Measurements from ENCODE around the gene KIF12.

DNA sequence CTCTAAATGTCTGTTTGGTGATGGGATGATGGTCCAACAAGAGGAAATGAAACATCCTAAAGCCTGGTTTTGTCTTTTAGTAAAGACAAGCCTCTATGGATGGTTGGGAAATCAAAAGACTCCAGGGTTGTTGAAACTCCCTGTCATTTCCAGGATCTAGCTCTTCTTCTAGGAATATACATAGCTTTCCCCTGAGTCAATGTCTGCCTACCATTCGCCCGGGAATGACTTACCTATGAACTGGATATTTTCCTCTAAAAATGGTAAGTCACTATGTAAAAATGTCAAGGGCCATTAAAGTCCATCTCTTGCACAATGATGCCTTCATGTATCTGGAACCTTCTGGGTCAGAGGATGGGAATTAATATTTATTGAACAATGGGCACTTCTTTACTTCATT lies 11.1 kb upstream of the KIF12 start:
- TF ChIP-seq, protein P1, sequence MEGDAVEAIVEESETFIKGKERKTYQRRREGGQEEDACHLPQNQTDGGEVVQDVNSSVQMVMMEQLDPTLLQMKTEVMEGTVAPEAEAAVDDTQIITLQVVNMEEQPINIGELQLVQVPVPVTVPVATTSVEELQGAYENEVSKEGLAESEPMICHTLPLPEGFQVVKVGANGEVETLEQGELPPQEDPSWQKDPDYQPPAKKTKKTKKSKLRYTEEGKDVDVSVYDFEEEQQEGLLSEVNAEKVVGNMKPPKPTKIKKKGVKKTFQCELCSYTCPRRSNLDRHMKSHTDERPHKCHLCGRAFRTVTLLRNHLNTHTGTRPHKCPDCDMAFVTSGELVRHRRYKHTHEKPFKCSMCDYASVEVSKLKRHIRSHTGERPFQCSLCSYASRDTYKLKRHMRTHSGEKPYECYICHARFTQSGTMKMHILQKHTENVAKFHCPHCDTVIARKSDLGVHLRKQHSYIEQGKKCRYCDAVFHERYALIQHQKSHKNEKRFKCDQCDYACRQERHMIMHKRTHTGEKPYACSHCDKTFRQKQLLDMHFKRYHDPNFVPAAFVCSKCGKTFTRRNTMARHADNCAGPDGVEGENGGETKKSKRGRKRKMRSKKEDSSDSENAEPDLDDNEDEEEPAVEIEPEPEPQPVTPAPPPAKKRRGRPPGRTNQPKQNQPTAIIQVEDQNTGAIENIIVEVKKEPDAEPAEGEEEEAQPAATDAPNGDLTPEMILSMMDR (IDR thresholded peaks at IDR 0.05; ENCODE audit: borderline replicate concordance, extremely low read depth, low read length, poor library complexity, severe bottlenecking), result no peak
- no peak for TF ChIP-seq EZH2 (IDR thresholded peaks at IDR 0.05; ENCODE audit: borderline replicate concordance, low read depth, low read length, severe bottlenecking)
